Measurements from ENCODE around the gene SEC11A.

- no peak for TF ChIP-seq CTCF (conservative IDR thresholded peaks at IDR 0.05; ENCODE audit: low read depth, low read length)
- TF ChIP-seq EZH2 (IDR thresholded peaks at IDR 0.05; ENCODE audit: low read length, unreplicated experiment), result no peak
These were observed 401 bp downstream of the SEC11A start for GRCh38 chr15:84715441-84716035.

Measured in PC-3 (cell line).